Upper lobe of right lung (tissue), 1 donor: ENCODE results near the gene FAF2. TPM values are rescaled to one million over a fixed set of nuclear protein-coding genes. Genes with fewer than 3 reads are reported as not detected.

Source experiments
- ATAC-seq: fragments of 200-7000 bp; cut with Tn5 transposase; one replicate; pipeline ENCODE4 v1.9.1; 2020; ENCODE audit warnings: mild to moderate bottlenecking, moderate library complexity
- DNase-seq: peaks from one replicate; pipeline ENCODE4 v3.0.0-alpha.2; 2020
- H3K27ac ChIP-seq: fragments of 200-600 bp; one replicate; pipeline ENCODE4 v1.8.0; 2022
- H3K27me3 ChIP-seq: fragments of 200-600 bp; one replicate; pipeline ENCODE4 v1.8.0; 2022; ENCODE audit warnings: mild to moderate bottlenecking
- H3K36me3 ChIP-seq: fragments of 200-600 bp; one replicate; pipeline ENCODE4 v1.8.0; 2022
- H3K4me1 ChIP-seq: fragments of 200-600 bp; one replicate; pipeline ENCODE4 v1.8.0; 2022
- H3K4me3 ChIP-seq: fragments of 200-600 bp; one replicate; pipeline ENCODE4 v1.8.0; 2022; ENCODE audit warnings: mild to moderate bottlenecking
- H3K9me3 ChIP-seq: fragments of 200-600 bp; one replicate; pipeline ENCODE4 v1.8.0; 2022
- intact Hi-C: fragments of 100-400 bp; cut with DNase I; formaldehyde crosslinking; loops from one replicate; pipeline ENCODE4 v1.11.0; 2022
- total RNA-seq: library from RNA; stranded (reverse); fragmentation: NEBNext Ultra II Directional; extraction: Animal tissue kit (Norgen Biotek cat#: 25700); gene quantifications from one replicate; pipeline ENCODE4 v1.2.1, GENCODE V29; 2021
- TF ChIP-seq, protein P1 (sequence below): fragments of 200-600 bp; IDR thresholded peaks from one replicate; pipeline ENCODE4 v1.8.0; 2022; ENCODE audit warnings: antibody characterized with exemption
- donor health status: DM: no; HTN: yes; CAD: no; lungs with severe emphysema.

FAF2 gene
- total RNA-seq, 1 donor from 2014 or later, result 35.1 TPM

GRCh38 chr5:176469296-176469695 lies 21.1 kb downstream of the FAF2 start:
- H3K27ac ChIP-seq, result no peak overlapping the region
- H3K4me1 ChIP-seq, result peaks cover 9% of the 10 kb centered on the region
- H3K36me3 ChIP-seq, result peaks cover 22% of the 10 kb centered on the region
- intact Hi-C loops, result no loop called here
- no peaks in the 10 kb centered on the region for H3K27me3 ChIP-seq
- DNase-seq (no peak), ATAC-seq (no peak)
- H3K9me3 ChIP-seq, result no peaks in the 10 kb centered on the region
- TF ChIP-seq, protein P1, sequence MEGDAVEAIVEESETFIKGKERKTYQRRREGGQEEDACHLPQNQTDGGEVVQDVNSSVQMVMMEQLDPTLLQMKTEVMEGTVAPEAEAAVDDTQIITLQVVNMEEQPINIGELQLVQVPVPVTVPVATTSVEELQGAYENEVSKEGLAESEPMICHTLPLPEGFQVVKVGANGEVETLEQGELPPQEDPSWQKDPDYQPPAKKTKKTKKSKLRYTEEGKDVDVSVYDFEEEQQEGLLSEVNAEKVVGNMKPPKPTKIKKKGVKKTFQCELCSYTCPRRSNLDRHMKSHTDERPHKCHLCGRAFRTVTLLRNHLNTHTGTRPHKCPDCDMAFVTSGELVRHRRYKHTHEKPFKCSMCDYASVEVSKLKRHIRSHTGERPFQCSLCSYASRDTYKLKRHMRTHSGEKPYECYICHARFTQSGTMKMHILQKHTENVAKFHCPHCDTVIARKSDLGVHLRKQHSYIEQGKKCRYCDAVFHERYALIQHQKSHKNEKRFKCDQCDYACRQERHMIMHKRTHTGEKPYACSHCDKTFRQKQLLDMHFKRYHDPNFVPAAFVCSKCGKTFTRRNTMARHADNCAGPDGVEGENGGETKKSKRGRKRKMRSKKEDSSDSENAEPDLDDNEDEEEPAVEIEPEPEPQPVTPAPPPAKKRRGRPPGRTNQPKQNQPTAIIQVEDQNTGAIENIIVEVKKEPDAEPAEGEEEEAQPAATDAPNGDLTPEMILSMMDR, result no peak
- H3K4me3 ChIP-seq, result no peak overlapping the region

GRCh38 chr5:176470539-176470938 lies 22.4 kb downstream of the FAF2 start:
- Histone ChIP-seq H3K36me3 (peaks cover 13% of the 10 kb centered on the region), H3K27ac (no peak overlapping the region), H3K9me3 (no peaks in the 10 kb centered on the region), H3K4me3 (no peak overlapping the region), H3K27me3 (no peaks in the 10 kb centered on the region), H3K4me1 (peaks cover 9% of the 10 kb centered on the region)
- ATAC-seq, result no peak
- TF ChIP-seq, protein P1, result no peak
- no peak for DNase-seq
- intact Hi-C loops, result no loop called here

GRCh38 chr5:176471098-176471497 lies 22.9 kb downstream of the FAF2 start:
- TF ChIP-seq, protein P1, result no peak
- H3K27me3 ChIP-seq, result no peaks in the 10 kb centered on the region
- intact Hi-C loops, result no loop called here
- ATAC-seq, result no peak
- peaks cover 6% of the 10 kb centered on the region for H3K4me1 ChIP-seq
- H3K36me3 ChIP-seq, result peaks cover 19% of the 10 kb centered on the region
- H3K9me3 ChIP-seq, result no peaks in the 10 kb centered on the region
- H3K4me3 ChIP-seq, result no peak overlapping the region
- no peak for DNase-seq
- H3K27ac ChIP-seq, result no peak overlapping the region

DNA sequence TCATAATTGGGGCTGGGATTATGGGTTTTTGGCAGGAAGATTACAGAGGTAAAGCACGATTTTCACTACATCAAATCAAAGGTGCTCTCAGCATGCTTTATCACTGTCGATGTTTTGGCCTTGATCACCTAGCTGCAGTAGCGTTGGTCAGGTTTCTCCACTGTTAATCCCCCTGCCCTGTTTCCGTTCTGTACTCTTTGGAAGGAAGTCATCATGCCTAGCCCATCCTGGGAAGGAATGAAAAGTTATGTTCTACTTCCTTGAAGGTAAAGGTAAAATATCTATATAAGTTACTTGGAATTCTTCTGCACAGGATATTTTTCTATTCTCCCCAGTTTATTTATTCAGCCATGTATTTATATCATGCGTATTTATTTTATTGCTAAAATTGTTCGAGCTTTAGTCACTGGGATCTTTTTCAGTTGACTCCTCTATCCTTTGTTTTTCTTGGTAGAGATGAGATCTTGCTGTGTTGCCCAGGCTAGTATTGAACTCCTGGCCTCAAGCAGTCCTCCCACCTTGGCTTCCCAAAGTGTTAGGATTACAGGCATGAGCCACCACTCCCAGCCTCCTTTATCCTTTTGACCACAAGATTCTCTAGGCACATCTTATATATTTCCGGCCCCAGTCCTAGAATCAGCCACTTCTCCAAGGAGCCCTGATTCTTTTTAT lies 25.3 kb downstream of the FAF2 start:
- Histone ChIP-seq H3K4me1 (no peaks in the 10 kb centered on the region), H3K9me3 (no peaks in the 10 kb centered on the region), H3K36me3 (peaks cover 19% of the 10 kb centered on the region), H3K27ac (no peak overlapping the region), H3K4me3 (no peak overlapping the region), H3K27me3 (no peaks in the 10 kb centered on the region)
- intact Hi-C loops, result no loop called here
- no peak for DNase-seq
- TF ChIP-seq, protein P1, result no peak
- ATAC-seq, result no peak

GRCh38 chr5:176474476-176474875 lies 26.3 kb downstream of the FAF2 start:
- no peaks in the 10 kb centered on the region for H3K27me3 ChIP-seq
- intact Hi-C loops, result no loop called here
- H3K27ac ChIP-seq, result no peak overlapping the region
- no peaks in the 10 kb centered on the region for H3K9me3 ChIP-seq
- no peaks in the 10 kb centered on the region for H3K4me1 ChIP-seq
- DNase-seq, result no peak
- H3K36me3 ChIP-seq, result peaks cover 20% of the 10 kb centered on the region
- no peak for ATAC-seq
- TF ChIP-seq, protein P1, result no peak
- no peak overlapping the region for H3K4me3 ChIP-seq

DNA sequence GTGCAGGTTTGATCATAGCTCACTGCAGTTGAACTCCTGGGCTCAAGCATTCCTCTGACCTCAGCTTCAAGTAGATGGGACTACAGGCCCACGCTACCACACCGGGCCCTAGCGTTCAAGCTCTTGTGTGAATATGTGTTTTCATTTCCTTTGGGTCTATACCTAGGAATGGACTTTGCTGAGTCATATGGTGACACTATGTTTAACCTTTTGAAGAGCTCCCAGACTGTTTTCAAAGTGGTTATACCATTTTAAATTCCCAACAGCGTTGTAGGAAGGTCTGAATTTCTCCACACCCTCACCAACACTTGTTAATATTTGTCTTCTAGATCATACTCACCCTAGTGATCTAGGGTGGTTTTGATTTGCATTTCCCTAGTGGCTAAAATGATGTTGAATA lies 33.5 kb downstream of the FAF2 start:
- TF ChIP-seq, protein P1, result no peak
- DNase-seq, result no peak
- Histone ChIP-seq H3K4me3 (no peak overlapping the region), H3K9me3 (no peaks in the 10 kb centered on the region), H3K27me3 (no peaks in the 10 kb centered on the region), H3K36me3 (peaks cover 58% of the 10 kb centered on the region), H3K27ac (no peak overlapping the region), H3K4me1 (peaks cover under 1% of the 10 kb centered on the region)
- no peak for ATAC-seq
- intact Hi-C loops, result no loop called here
